GM13977 (cell line): ENCODE data around the gene EYA2.

ENCODE experiments used
- DNase-seq: peaks from one replicate; pipeline ENCODE4 v3.0.0; 2012; ENCODE audit warnings: low spot score
- CTCF ChIP-seq: IDR thresholded peaks from 2 replicates; pipeline ENCODE4 v1.5.1; 2012; ENCODE audit warnings: mild to moderate bottlenecking, control low read depth; ENCODE audit not compliant: insufficient read depth; ENCODE audit errors: extremely low read depth, missing control alignments
- in situ Hi-C: fragments of 300-500 bp; cut with MboI; formaldehyde crosslinking; loops from one replicate; pipeline ENCODE4 v1.12.0; 2022; ENCODE audit warnings: low sequenced_read_pairs, low pct_unique_long_range_greater_than_20kb, mixed read lengths, inconsistent platforms; ENCODE audit not compliant: unreplicated experiment

Gene EYA2

DNA sequence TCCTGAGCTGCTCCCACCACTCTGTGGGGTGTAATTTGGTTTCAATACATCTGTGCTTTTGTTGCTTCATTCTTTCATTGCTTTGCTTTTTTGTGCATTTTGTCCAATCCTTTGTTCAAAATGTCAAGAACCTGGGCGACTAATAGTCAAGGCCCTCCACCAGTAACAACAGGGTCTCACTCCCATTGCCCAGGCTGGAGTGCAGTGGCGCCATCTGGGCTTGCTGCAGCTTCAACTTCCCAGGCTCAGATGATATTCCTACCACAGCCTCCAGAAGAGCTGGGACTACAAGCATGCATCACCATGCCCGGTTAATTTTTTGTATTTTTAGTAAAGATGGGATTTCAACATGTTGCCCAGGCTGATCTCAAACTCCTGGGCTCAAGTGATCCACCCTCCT is 169.2 kb downstream of the EYA2 start:
- TF ChIP-seq CTCF, result no peak
- DNase-seq, result no peak
- in situ Hi-C loops, result no loop called here

DNA sequence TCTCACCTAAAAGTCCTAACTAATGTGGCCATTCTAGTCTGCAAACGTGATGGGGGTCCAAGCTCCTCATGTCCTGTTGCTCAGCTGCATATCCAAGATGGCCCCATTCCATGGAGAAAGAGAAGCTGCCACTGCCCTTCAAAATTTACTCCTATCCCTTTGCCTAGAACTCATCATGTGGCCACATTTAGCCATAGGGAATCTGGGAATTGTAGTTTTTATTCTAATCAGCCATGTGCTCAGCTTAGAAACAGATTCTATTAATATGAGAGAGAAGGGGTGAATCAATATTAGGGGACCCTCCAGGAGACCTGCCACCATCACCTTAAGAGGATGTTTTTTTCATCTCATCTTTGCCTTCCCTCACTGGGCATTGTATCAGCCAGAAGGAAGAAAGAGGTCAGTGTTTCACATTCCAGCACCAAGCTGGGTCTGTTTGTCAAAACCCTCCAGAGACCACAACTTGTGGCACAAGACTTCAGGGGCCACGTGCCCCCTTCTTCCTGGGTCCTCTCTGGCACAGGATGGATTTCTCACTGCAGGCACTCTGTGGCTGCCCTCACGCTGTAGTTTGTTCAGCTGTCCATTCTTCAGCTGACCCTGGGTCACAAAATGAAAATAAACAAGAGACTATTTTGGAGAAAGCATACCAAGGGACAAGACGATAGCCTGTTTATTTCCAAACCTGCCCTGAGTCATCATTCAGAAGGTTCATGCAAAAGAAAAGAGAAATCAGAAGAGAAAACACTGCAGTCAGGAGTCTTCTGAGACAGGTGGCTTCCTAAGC is 172.0 kb downstream of the EYA2 start:
- DNase-seq, result no peak
- in situ Hi-C loops, result no loop called here
- no peak for TF ChIP-seq CTCF

- no peak for DNase-seq
- no peak for TF ChIP-seq CTCF
- in situ Hi-C loops, result no loop called here
Measured at GRCh38 chr20:47067776-47068175, 173.1 kb downstream of the EYA2 start.

DNA sequence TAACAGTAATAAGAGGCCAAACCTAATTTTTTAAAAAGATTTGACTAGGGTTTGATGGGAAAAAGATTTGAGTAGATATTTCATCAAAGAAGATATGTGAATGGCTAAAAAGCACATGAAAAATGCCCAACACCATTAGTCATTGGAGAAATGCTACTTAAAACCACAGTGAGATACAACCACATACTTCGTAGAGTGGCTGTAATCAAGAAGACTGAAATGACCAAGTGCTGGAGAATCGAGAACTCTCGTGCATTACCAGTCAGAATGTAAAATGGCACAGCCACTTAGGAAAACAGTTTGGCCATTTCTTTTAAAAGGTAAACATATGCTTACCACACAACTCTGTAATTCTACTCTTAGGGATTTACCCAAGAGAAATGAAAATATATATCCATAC is 175.5 kb downstream of the EYA2 start:
- TF ChIP-seq CTCF, result no peak
- in situ Hi-C loops, result no loop called here
- no peak for DNase-seq

- in situ Hi-C loops, result no loop called here
Measured at GRCh38 chr20:47071646-47072185, 177.1 kb downstream of the EYA2 start.

DNA sequence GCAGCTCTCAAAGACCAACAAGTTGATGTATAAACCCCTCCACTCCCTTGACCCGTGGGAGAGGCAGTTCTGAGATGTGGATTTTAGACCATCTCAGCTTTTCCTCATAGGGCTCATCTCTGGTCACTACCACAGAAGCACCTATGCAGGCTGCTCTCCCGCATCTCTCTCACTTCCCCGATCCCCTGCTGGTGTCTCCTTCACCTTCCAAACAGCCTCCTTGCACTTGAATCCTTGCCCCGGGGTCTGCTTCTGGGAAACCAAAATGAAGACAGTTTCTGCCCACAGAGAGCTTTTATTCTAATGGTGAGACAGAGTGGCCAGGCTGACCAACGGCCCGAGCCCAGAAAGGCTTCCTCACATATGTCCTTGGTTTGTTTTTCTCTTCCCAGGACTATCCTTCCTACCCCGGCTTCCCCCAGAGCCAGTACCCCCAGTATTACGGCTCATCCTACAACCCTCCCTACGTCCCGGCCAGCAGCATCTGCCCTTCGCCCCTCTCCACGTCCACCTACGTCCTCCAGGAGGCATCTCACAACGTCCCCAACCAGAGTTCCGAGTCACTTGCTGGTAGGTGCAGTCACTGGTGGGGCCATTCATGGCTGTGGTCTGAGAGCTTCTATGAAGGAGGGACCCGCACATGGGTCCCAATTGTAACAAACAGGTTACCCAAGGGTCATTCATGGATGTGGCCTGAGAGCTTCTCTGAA is 179.3 kb downstream of the EYA2 start:
- no peak for DNase-seq
- no peak for TF ChIP-seq CTCF
- in situ Hi-C loops, result no loop called here

More at GRCh38 chr20:47071646-47072185, 177.1 kb downstream of the EYA2 start:
- TF ChIP-seq CTCF, result no peak
- DNase-seq, result no peak
